ENCODE data around the gene ANAPC15. TPM values are rescaled to one million over a fixed set of nuclear protein-coding genes. Genes with fewer than 3 reads are reported as not detected.

Gene ANAPC15
- total RNA-seq = 25.8 and 28.3 TPM in 2 replicates

DNA sequence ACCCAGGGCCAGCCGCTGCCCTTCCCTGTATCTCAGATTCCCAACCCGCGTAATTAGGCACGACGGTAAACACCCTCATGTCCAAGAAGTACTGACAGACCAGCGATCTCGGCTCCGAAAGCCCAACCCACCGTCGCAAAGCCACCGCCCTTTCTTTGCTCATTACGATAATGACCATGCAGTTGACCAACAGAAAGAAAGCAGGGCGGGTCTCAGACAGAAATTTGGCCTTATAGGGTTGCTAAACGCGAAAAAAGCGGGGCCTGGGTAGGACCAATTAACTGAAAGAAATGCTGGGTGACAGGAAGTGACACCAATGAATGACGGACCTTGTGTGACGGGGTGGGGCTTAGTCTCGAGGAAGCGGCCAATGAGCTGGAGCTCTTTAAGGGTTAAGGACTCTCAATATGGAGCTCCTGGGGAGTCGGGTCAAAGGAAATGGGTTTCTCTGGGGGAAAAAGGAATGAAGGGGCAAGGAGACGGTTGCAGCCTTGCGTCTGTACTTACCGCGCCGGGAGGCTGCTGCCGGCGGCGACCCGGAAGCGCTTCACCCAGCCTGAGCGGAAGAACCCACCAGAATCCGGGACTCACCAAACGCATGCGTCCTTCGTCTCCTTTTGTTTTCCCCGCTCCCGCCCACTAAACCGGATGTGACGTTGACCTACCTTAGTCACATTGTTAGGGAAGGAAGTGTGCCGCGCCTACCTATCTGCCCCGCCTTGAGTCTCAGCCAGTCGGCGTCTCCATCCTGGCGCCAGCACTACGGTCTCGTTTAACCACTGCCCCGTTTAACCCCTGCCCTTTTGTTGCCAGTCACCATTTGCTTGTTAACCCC lies at the start of gene ANAPC15:
TSS of gene ANAPC15 (minus strand) at position 553 of the 835 bp plus-strand sequence. CDS start 1,419 bp downstream, outside the sequence.

DNA sequence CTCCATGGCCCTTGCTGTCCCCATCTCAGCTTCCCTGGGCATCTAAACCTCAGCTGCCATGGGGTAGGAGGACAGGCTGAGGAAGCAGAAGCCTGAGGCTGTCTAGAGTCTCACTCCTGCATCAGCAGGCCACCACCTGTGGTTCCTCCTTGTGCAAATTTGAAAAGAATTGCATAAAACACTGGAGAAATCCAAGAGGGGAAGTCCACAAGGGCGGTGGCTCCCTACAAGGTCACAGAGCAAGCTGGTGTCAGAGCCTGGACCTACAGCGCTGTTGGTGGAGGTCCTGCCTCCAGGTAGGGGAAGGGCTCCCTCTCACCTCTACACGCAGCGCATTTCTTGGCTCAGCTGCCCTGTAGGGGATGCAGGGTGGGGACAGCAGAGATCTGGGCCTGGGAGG lies 23.0 kb upstream of the ANAPC15 start, which contains the start of gene FOLR3:
TSS of gene FOLR3 (plus strand) at position 253 of the 400 bp plus-strand sequence. CDS start 228 bp downstream, outside the sequence.

DNA sequence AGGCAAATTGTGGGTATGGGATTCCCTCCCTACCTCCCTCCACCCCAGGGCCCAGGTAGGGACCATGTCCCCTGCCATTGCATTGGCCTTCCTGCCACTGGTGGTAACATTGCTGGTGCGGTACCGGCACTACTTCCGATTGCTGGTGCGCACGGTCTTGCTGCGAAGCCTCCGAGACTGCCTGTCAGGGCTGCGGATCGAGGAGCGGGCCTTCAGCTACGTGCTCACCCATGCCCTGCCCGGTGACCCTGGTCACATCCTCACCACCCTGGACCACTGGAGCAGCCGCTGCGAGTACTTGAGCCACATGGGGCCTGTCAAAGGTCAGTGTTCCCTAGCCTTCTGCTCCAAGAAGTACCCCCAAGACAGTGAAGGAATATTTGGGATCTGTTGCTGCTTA lies 6.6 kb downstream of the ANAPC15 start, which contains the start of gene TOMT:
TSS of gene TOMT (plus strand) at position 37 of the 400 bp plus-strand sequence. CDS start at position 65, 28 bp downstream.

DNA sequence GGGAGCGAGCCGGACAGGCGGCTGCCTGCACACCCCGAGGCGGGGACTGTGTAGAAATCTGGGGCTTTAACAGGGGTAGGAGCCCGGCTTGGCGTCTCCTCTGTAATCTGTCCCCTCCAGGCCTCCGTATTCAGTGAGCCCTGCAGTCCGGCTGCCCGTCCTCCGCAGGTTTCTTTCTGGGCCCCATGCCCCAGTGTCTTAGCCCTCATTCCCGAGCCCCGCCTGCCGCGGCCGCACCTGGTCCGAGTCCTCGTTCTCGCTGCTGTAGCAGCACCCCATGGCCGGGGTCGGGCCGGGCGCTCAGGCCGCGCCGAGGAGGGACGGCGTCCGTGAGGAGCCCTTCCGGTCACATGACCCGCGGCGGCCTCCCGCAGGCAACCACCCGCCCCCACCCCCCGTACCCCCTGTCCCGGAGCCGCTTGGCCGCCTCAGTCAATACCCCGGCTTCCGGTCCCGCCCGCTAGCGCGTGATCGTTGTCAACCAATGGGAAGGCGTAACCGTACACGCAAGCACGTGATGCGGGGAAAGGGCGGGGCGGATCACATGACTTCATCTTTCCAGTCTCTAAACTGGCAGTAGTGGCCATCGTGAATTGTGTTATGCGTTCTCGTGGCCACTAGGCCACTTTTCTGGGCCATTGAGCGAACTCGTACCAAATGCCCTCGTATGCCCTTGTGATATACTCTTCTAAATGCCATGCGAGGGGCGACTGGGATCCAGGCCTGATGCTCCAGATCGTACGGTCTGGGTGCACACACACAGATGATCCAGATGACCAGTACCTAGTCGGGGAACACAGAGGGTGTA lies 9.3 kb downstream of the ANAPC15 start, which contains the start of gene LAMTOR1:
TSS of gene LAMTOR1 (minus strand) at position 352 of the 808 bp plus-strand sequence. CDS start at position 279, 73 bp downstream.

DNA sequence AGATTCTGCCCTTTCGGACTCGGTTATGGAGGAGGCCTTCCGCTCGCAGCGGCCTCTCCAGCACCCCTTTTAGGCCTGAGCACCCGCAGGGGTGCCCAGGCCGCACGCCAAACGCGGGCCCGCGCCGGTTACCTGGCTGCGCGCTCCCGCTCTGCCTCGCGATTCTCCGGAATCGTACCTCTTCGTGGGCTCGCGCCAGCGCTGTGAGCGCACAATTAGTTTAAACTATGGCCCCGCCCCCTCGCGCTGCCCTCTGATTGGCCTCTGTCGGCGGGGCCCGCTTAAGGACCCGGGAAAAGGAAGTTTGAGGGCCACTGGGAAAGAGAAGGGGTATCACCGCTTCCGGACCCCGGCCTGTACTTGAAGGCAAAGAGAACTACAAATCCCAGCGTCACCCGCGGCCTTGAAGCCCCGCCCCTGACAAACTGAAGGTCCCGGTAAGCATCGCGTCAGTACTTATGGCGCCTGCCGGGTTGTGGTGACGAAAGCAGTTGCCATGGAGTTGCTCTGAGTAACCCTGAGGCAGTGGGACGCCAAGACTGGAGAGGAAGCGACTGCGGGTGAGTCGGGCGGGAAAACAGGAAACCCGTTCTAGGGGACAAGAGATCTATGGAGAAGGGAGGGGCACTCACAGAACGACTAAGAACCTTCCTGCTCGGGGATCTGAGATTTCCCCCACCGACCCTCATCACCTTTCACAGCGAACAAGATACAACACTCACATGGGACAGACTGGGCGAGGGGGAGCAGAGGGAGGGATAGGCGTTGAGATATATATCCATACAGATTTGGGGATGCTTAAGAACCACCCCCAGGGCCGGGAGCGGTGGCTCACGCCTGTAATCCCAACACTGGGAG lies 31.9 kb downstream of the ANAPC15 start, which contains the start of the genes LRRC51 and NUMA1:
TSS of gene LRRC51 (plus strand) at position 525 of the 858 bp plus-strand sequence. CDS start 8,234 bp downstream, outside the sequence.
TSS of gene NUMA1 (minus strand) at position 217 of the 858 bp plus-strand sequence. CDS start 44,599 bp downstream, outside the sequence.

Small RNA genes lying within 50 kb of the gene (small RNA-seq; reads per million reads assigned to genes)
- not detected for gene MIR3165

Other genes starting within 250 kb of the ANAPC15 start
- not detected in 2 replicates for gene DEFB131B, start 234.2 kb downstream of the ANAPC15 start, total RNA-seq
- gene XNDC1N, start 184.1 kb downstream of the ANAPC15 start, total RNA-seq = 8.1 and 10.5 TPM in 2 replicates
- 52.7 and 66.3 TPM in 2 replicates for gene RNF121, start 183.6 kb downstream of the ANAPC15 start, total RNA-seq
- gene IL18BP, start 113.8 kb downstream of the ANAPC15 start, total RNA-seq = 5.4 and 9.1 TPM in 2 replicates
- 168 and 194 TPM in 2 replicates for gene NUMA1, start 32.2 kb downstream of the ANAPC15 start, total RNA-seq
- 2.9 and 6.2 TPM in 2 replicates for gene LRRC51, start 31.8 kb downstream of the ANAPC15 start, total RNA-seq
- 116 and 118 TPM in 2 replicates for gene LAMTOR1, start 9.4 kb downstream of the ANAPC15 start, total RNA-seq
- gene TOMT, start 6.8 kb downstream of the ANAPC15 start, total RNA-seq = 0.10 TPM in 1 of 2 replicates, not detected in the other
- not detected in 2 replicates for gene FOLR3, start 23.0 kb upstream of the ANAPC15 start, total RNA-seq
- not detected in 2 replicates for gene FOLR1, start 79.4 kb upstream of the ANAPC15 start, total RNA-seq
- gene FOLR2, start 104.1 kb upstream of the ANAPC15 start, total RNA-seq = not detected in 2 replicates
- 67.0 and 80.4 TPM in 2 replicates for gene INPPL1, start 112.1 kb upstream of the ANAPC15 start, total RNA-seq
- gene PHOX2A, start 131.5 kb upstream of the ANAPC15 start, total RNA-seq = not detected in 2 replicates